ENCODE results near the gene CYLD.

CYLD gene

DNA sequence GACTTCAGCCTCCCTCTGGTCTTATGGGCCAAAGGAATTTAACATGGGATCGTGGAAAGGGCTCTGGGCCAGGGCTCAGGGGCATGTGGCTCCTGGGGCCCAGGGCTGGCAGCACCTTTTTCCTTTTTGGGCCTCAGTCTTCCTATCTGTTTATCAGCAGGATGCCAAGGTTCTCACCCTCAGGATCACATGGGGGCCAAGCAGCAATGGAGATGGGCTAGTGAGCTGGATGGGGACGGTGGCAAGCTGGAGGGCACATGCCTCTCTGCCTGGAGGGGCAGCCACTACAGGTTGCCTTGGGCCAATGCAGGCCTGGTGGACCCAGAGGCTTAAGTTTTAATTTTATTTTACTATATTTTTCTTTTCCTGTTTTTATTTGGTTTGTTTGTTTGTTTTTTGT is 95.4 kb downstream of the CYLD start:
- H3K56ac ChIP-seq (ENCODE audit: low read length): no peak overlapping the region
- H3K4ac ChIP-seq (ENCODE audit: low read depth, low read length): no peak overlapping the region
- no peak overlapping the region for H4K5ac ChIP-seq (ENCODE audit: low read length)
- H3K23ac ChIP-seq (ENCODE audit: low read length): no peak overlapping the region
- no peaks in the 10 kb centered on the region for H3K27me3 ChIP-seq (ENCODE audit: insufficient read depth, low read length, poor library complexity)
- no peak overlapping the region for H3K27ac ChIP-seq (ENCODE audit: low read depth, low read length)
- H2BK120ac ChIP-seq (ENCODE audit: low read depth, low read length): no peak overlapping the region
- H3K18ac ChIP-seq (ENCODE audit: low read length): no peak overlapping the region
- H3K36me3 ChIP-seq (ENCODE audit: control insufficient read depth, insufficient read depth, low read length): no peaks in the 10 kb centered on the region
- no peak overlapping the region for H2AK5ac ChIP-seq (ENCODE audit: low read length)
- peaks cover 2% of the 10 kb centered on the region for H3K4me1 ChIP-seq (ENCODE audit: control insufficient read depth, low read depth, low read length)
- H3K4me3 ChIP-seq (ENCODE audit: low read length): no peak overlapping the region
- H3K79me1 ChIP-seq (ENCODE audit: low read length): no peaks in the 10 kb centered on the region
- no peak overlapping the region for H4K8ac ChIP-seq (ENCODE audit: low read depth, low read length)
- no peak overlapping the region for H2BK5ac ChIP-seq (ENCODE audit: low read length)
- H3K4me2 ChIP-seq (ENCODE audit: low read length): no peak overlapping the region
- DNase-seq: no peak
- no peak overlapping the region for H2BK15ac ChIP-seq (replicated peaks; ENCODE audit: low read depth)
- no peaks in the 10 kb centered on the region for H3K79me2 ChIP-seq (ENCODE audit: control insufficient read depth, insufficient read depth, low read length)
- WGBS (ENCODE audit: extremely low coverage, insufficient coverage, low lambda C conversion rate): no CpG with 5 or more reads among the region's 2 CpGs
- no peak overlapping the region for H3K9ac ChIP-seq (ENCODE audit: low read length)

DNA sequence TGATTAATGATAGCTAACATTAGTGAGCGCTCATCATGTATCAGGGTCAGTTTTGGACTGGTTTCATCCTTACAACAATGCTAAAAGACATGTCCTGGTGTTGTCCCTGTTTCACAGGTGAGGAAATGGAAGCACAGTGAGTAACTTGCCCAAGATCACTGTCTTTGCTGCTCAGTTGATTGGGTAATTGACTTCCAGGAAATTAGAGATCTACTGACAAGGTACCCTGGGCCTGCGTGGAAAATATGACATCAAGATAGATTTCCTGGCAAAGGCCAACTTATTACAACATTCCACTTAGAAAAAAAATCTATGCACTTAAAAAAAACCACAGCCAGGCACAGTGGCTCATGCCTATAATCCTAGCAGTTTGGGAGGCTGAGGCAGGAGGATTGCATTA is 96.3 kb downstream of the CYLD start:
- no peaks in the 10 kb centered on the region for H3K27me3 ChIP-seq (ENCODE audit: insufficient read depth, low read length, poor library complexity)
- no peak overlapping the region for H2AK5ac ChIP-seq (ENCODE audit: low read length)
- H3K79me2 ChIP-seq (ENCODE audit: control insufficient read depth, insufficient read depth, low read length): no peaks in the 10 kb centered on the region
- no peak overlapping the region for H2BK120ac ChIP-seq (ENCODE audit: low read depth, low read length)
- peaks cover 2% of the 10 kb centered on the region for H3K4me1 ChIP-seq (ENCODE audit: control insufficient read depth, low read depth, low read length)
- no peak overlapping the region for H2BK15ac ChIP-seq (replicated peaks; ENCODE audit: low read depth)
- no peak overlapping the region for H3K9ac ChIP-seq (ENCODE audit: low read length)
- H3K18ac ChIP-seq (ENCODE audit: low read length): no peak overlapping the region
- H2BK5ac ChIP-seq (ENCODE audit: low read length): no peak overlapping the region
- no peak overlapping the region for H3K27ac ChIP-seq (ENCODE audit: low read depth, low read length)
- DNase-seq: no peak
- no peaks in the 10 kb centered on the region for H3K79me1 ChIP-seq (ENCODE audit: low read length)
- no peak overlapping the region for H4K5ac ChIP-seq (ENCODE audit: low read length)
- H3K56ac ChIP-seq (ENCODE audit: low read length): no peak overlapping the region
- no peak overlapping the region for H3K23ac ChIP-seq (ENCODE audit: low read length)
- no peak overlapping the region for H3K4me2 ChIP-seq (ENCODE audit: low read length)
- H3K4ac ChIP-seq (ENCODE audit: low read depth, low read length): no peak overlapping the region
- no peak overlapping the region for H3K4me3 ChIP-seq (ENCODE audit: low read length)
- no CpG with 5 or more reads among the region's 2 CpGs for WGBS (ENCODE audit: extremely low coverage, insufficient coverage, low lambda C conversion rate)
- no peaks in the 10 kb centered on the region for H3K36me3 ChIP-seq (ENCODE audit: control insufficient read depth, insufficient read depth, low read length)
- no peak overlapping the region for H4K8ac ChIP-seq (ENCODE audit: low read depth, low read length)

DNA sequence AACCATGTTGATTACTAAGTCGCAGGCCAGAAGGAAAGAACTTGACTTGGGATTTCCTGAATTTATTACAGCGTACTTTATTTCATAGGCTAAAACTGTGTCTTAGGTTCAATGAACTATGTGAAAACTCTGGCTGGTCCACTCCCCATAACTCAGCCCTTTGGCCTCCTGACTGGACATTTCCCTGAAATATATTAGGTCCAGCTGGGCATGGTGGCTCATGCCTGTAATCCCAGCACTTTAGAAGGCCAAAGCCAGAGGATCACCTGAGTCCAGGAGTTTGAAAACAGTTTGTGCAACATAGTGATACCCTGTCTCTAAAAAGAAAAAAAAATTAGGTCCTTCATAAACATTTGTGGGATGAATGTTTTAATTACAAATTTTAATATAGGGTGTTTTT is 97.0 kb downstream of the CYLD start:
- H3K79me2 ChIP-seq (ENCODE audit: control insufficient read depth, insufficient read depth, low read length): no peaks in the 10 kb centered on the region

DNA sequence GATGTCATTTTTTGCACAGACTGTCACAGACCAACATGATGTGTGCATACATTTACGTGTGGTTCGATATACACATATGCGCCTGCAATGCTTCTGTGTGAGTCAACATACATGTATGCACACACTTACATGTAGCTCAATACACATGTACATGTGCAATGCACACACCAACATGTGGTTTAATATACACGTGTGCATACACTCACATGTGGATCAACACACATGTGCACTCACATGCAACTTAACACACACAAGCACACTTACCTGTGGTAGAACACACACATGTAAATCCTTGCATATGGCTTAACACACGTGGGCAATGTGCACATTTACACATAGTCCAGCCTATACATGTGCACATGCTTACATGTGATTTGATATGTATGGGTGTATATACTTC is 97.5 kb downstream of the CYLD start:
- Histone ChIP-seq H3K36me3 (ENCODE audit: control insufficient read depth, insufficient read depth, low read length) (no peaks in the 10 kb centered on the region), H3K27me3 (ENCODE audit: insufficient read depth, low read length, poor library complexity) (no peaks in the 10 kb centered on the region), H3K79me2 (ENCODE audit: control insufficient read depth, insufficient read depth, low read length) (no peaks in the 10 kb centered on the region), H4K5ac (ENCODE audit: low read length) (no peak overlapping the region), H3K27ac (ENCODE audit: low read depth, low read length) (no peak overlapping the region), H3K4me2 (ENCODE audit: low read length) (no peak overlapping the region), H3K4ac (ENCODE audit: low read depth, low read length) (no peak overlapping the region), H3K9ac (ENCODE audit: low read length) (no peak overlapping the region), H3K18ac (ENCODE audit: low read length) (no peak overlapping the region), H3K79me1 (ENCODE audit: low read length) (no peaks in the 10 kb centered on the region), H4K8ac (ENCODE audit: low read depth, low read length) (no peak overlapping the region), H3K56ac (ENCODE audit: low read length) (no peak overlapping the region), H3K23ac (ENCODE audit: low read length) (no peak overlapping the region), H2BK5ac (ENCODE audit: low read length) (no peak overlapping the region), H2BK120ac (ENCODE audit: low read depth, low read length) (no peak overlapping the region), H3K4me1 (ENCODE audit: control insufficient read depth, low read depth, low read length) (peaks cover 2% of the 10 kb centered on the region), H2AK5ac (ENCODE audit: low read length) (no peak overlapping the region), H3K4me3 (ENCODE audit: low read length) (no peak overlapping the region), H2BK15ac (replicated peaks; ENCODE audit: low read depth) (no peak overlapping the region)
- no CpG with 5 or more reads among the region's 5 CpGs for WGBS (ENCODE audit: extremely low coverage, insufficient coverage, low lambda C conversion rate)
- DNase-seq: no peak

More for the DNA sequence above, 97.0 kb downstream of the CYLD start:
- no peak overlapping the region for H3K4me3 ChIP-seq (ENCODE audit: low read length)
- H3K79me1 ChIP-seq (ENCODE audit: low read length): no peaks in the 10 kb centered on the region
- no peak overlapping the region for H2BK15ac ChIP-seq (replicated peaks; ENCODE audit: low read depth)
- H3K9ac ChIP-seq (ENCODE audit: low read length): no peak overlapping the region
- no peak overlapping the region for H3K18ac ChIP-seq (ENCODE audit: low read length)
- no peak for DNase-seq
- no peak overlapping the region for H4K5ac ChIP-seq (ENCODE audit: low read length)
- H3K36me3 ChIP-seq (ENCODE audit: control insufficient read depth, insufficient read depth, low read length): no peaks in the 10 kb centered on the region
- no CpG with 5 or more reads among the region's 2 CpGs for WGBS (ENCODE audit: extremely low coverage, insufficient coverage, low lambda C conversion rate)
- peaks cover 2% of the 10 kb centered on the region for H3K4me1 ChIP-seq (ENCODE audit: control insufficient read depth, low read depth, low read length)
- no peak overlapping the region for H2AK5ac ChIP-seq (ENCODE audit: low read length)
- no peak overlapping the region for H2BK120ac ChIP-seq (ENCODE audit: low read depth, low read length)
- no peak overlapping the region for H3K27ac ChIP-seq (ENCODE audit: low read depth, low read length)
- no peak overlapping the region for H3K23ac ChIP-seq (ENCODE audit: low read length)
- H3K4ac ChIP-seq (ENCODE audit: low read depth, low read length): no peak overlapping the region
- no peak overlapping the region for H3K56ac ChIP-seq (ENCODE audit: low read length)
- no peak overlapping the region for H4K8ac ChIP-seq (ENCODE audit: low read depth, low read length)
- no peaks in the 10 kb centered on the region for H3K27me3 ChIP-seq (ENCODE audit: insufficient read depth, low read length, poor library complexity)
- H2BK5ac ChIP-seq (ENCODE audit: low read length): no peak overlapping the region
- H3K4me2 ChIP-seq (ENCODE audit: low read length): no peak overlapping the region

- Histone ChIP-seq H3K56ac (ENCODE audit: low read length) (no peak overlapping the region), H3K4ac (ENCODE audit: low read depth, low read length) (no peak overlapping the region), H3K23ac (ENCODE audit: low read length) (no peak overlapping the region), H3K18ac (ENCODE audit: low read length) (no peak overlapping the region), H2BK120ac (ENCODE audit: low read depth, low read length) (no peak overlapping the region), H3K4me2 (ENCODE audit: low read length) (no peak overlapping the region), H3K27ac (ENCODE audit: low read depth, low read length) (no peak overlapping the region), H3K4me3 (ENCODE audit: low read length) (no peak overlapping the region), H3K4me1 (ENCODE audit: control insufficient read depth, low read depth, low read length) (peaks cover 2% of the 10 kb centered on the region), H3K9ac (ENCODE audit: low read length) (no peak overlapping the region), H3K27me3 (ENCODE audit: insufficient read depth, low read length, poor library complexity) (no peaks in the 10 kb centered on the region), H2BK5ac (ENCODE audit: low read length) (no peak overlapping the region), H4K8ac (ENCODE audit: low read depth, low read length) (no peak overlapping the region), H4K5ac (ENCODE audit: low read length) (no peak overlapping the region), H3K79me2 (ENCODE audit: control insufficient read depth, insufficient read depth, low read length) (no peaks in the 10 kb centered on the region), H2AK5ac (ENCODE audit: low read length) (no peak overlapping the region), H3K79me1 (ENCODE audit: low read length) (no peaks in the 10 kb centered on the region), H3K36me3 (ENCODE audit: control insufficient read depth, insufficient read depth, low read length) (no peaks in the 10 kb centered on the region), H2BK15ac (replicated peaks; ENCODE audit: low read depth) (no peak overlapping the region)
- DNase-seq: peak; percentile 47
- WGBS (ENCODE audit: extremely low coverage, insufficient coverage, low lambda C conversion rate): no CpG with 5 or more reads among the region's 16 CpGs
Observed at GRCh38 chr16:50839920-50840729, 98.2 kb downstream of the CYLD start.

Data from mesendoderm (in vitro differentiated cells).